Measurements from ENCODE around the gene CCSER1.

DNA sequence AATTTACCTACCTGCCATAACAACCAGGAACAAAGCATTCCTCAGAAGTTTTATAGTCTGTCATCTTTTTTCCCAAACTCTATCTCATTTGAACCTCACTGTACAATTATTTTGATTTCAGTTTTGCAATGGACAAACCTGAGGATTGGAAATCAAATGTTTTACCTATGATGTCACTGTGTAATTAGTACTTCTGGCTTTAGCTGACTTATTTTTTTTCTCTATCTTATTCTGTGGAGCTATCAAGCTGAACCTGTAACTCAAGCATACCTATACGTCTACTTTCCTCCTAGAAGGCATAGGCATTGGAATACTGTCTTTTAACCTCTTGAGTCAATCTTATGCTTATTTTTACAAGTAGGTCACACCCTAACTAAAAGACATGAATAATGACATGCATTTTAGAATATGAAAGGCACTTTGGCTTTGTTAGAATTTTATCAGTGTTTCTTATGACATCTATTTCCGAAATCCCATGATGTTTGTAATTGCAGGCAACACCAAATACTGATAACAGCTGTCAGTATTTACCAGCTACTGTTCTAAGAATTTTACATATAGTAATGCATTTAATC is 21.5 kb downstream of the CCSER1 start:
- no peak for TF ChIP-seq CTCF (IDR thresholded peaks at IDR 0.05)
- TF ChIP-seq POLR2A (IDR thresholded peaks at IDR 0.05), result no peak
- TF ChIP-seq EP300 (IDR thresholded peaks at IDR 0.05), result no peak
